Right atrium auricular region (tissue), 2 donors: ENCODE results near the gene PKP4. TPM values are rescaled to one million over a fixed set of nuclear protein-coding genes. Genes with fewer than 3 reads are reported as not detected.
"Not testable (repeated sequence)": the region's sequence is repeated elsewhere in the genome, so short reads cannot be mapped to it uniquely, and the experiment has no call there.

Experiments used
- DNase-seq: peaks from one replicate; pipeline ENCODE4 v3.0.0-alpha.2; 2019; ENCODE audit warnings: low spot score
- H3K27ac ChIP-seq, 2 donors: fragments of 200-600 bp; sonication (generic); 1 replicate in 1 of 2; 2 replicates in 1 of 2; pipeline ENCODE4 v1.5.1; 2016 to 2019
- H3K27me3 ChIP-seq, 2 donors: fragments of 200-600 bp; sonication (generic); one replicate each; pipeline versions ENCODE4 v1.5.1 to v1.6.0; 2017 to 2019
- H3K36me3 ChIP-seq: fragments of 200-600 bp; sonication (generic); one replicate; pipeline ENCODE4 v1.5.1; 2016
- H3K4me1 ChIP-seq, 2 donors: fragments of 200-600 bp; sonication (generic); one replicate each; pipeline versions ENCODE4 v1.5.1 to v1.6.0; 2017 to 2019
- H3K4me3 ChIP-seq, 2 donors: fragments of 200-600 bp; sonication (generic); 1 replicate in 1 of 2; 2 replicates in 1 of 2; pipeline ENCODE4 v1.5.1; 2017 to 2019; ENCODE audit warnings: mild to moderate bottlenecking in 1 of 2, moderate library complexity in 1 of 2
- H3K9me3 ChIP-seq, 2 donors: fragments of 200-600 bp; sonication (generic); one replicate each; pipeline ENCODE4 v1.5.1; 2019
- CTCF ChIP-seq, 2 donors: fragments of 200-600 bp; sonication (generic); IDR thresholded peaks; one replicate each; pipeline ENCODE4 v1.5.1; 2019; ENCODE audit warnings: antibody characterized with exemption in 2 of 2
- total RNA-seq, 2 donors: library from RNA; depleted of rRNA; stranded (reverse); fragments of >200 nt; gene quantifications; one replicate each; pipeline ENCODE4 v1.1.0, GENCODE V29; 2016

The PKP4 gene
- total RNA-seq, 2 donors from 2014 or later: 36.2 to 39.2 TPM

GRCh38 chr2:158464426-158465281, 7.9 kb downstream of the PKP4 start:
- Histone ChIP-seq H3K9me3 (no peaks in the 10 kb centered on the region), H3K4me3 (no peak overlapping the region), H3K36me3 (no peaks in the 10 kb centered on the region), H3K27ac (no peak overlapping the region), H3K27me3 (no peaks in the 10 kb centered on the region), H3K4me1 (peaks cover 0 to 28% of the 10 kb centered on the region in 2 donors)
- DNase-seq: no peak
- TF ChIP-seq CTCF (IDR thresholded peaks at IDR 0.05): peak; percentile 10 to 58

DNA sequence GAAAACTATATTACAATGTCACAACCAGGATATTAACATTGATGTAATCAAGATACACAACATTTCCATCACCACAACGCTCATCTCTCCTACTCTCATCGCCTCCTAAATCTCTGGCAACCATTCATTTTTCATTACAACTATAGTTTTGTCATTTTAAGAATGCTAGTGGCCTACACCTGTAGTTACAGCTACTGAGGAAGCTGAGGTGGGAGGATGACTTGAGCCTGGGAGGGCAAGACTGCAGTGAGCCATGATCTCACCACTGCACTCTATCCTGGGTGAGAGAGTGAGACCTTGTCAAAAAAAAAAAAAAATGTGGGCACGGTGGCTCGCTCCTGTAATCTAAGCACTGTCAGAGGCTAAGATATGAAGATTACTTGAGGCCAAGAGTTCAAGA, 10.5 kb downstream of the PKP4 start:
- TF ChIP-seq CTCF (IDR thresholded peaks at IDR 0.05): no peak
- Histone ChIP-seq H3K27me3 (no peaks in the 10 kb centered on the region), H3K36me3 (no peaks in the 10 kb centered on the region), H3K4me1 (peaks cover 0 to 14% of the 10 kb centered on the region in 2 donors), H3K9me3 (no peaks in the 10 kb centered on the region), H3K4me3 (no peak overlapping the region), H3K27ac (no peak overlapping the region)
- no peak for DNase-seq

DNA sequence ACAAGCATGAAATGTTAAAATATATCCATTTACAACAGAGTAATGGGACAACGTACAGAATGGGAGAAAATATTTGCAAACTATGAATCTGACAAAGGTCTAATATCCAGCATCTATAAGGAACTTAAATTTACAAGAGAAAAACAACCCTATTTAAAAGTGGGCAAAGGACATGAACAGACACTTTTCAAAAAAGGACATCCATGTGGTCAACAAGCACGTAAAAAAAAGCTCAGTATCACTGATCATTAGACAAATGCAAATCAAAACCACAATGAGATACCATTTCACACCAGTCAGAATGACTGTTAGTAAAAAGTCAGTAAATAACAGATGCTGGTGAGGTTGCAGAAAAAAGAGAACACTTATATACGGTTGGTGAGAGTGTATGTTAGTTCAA, 16.1 kb downstream of the PKP4 start:
- H3K36me3 ChIP-seq, H3K27me3 ChIP-seq, H3K4me3 ChIP-seq, H3K27ac ChIP-seq, DNase-seq, H3K9me3 ChIP-seq: not testable (repeated sequence)
- H3K4me1 ChIP-seq: peaks cover 0 to 27% of the 10 kb centered on the region in 2 donors

GRCh38 chr2:158473300-158473699, 16.5 kb downstream of the PKP4 start:
- H3K4me3 ChIP-seq, H3K9me3 ChIP-seq, H3K27me3 ChIP-seq, DNase-seq, H3K36me3 ChIP-seq, H3K27ac ChIP-seq: not testable (repeated sequence)
- H3K4me1 ChIP-seq: peaks cover 0 to 32% of the 10 kb centered on the region in 2 donors

- DNase-seq: no peak
- Histone ChIP-seq H3K27me3 (no peaks in the 10 kb centered on the region), H3K27ac (no peak overlapping the region), H3K4me3 (no peak overlapping the region), H3K4me1 (peaks cover 0 to 36% of the 10 kb centered on the region in 2 donors), H3K36me3 (no peaks in the 10 kb centered on the region), H3K9me3 (no peaks in the 10 kb centered on the region)
- no peak for TF ChIP-seq CTCF (IDR thresholded peaks at IDR 0.05)
Measured at GRCh38 chr2:158473719-158474392, 17.1 kb downstream of the PKP4 start.

DNA sequence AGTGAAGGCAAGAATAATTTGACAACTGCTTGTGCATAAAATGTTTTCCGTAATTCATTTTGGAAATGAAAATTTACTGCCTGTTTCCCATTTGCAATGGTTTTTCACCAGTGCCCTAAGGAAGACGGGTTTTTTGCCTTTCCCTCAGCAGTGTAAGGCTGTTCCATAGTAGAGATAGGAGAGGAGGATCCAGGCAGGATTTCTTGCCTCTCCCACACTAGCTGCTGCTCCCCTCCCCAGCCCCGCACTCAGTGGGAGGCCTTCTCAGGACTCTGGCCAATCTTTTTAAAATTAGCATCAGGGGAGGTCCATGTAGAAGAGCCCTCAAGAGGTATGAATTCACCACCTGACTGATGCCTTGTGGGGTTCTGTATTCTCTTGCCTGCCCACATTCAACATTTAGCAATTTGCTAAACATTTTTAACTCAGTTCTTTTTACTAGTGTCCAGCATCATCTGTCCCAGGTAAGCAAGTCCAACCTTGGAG, 17.8 kb downstream of the PKP4 start:
- H3K4me3 ChIP-seq, DNase-seq, H3K9me3 ChIP-seq, H3K36me3 ChIP-seq, H3K27ac ChIP-seq, H3K27me3 ChIP-seq: not testable (repeated sequence)
- H3K4me1 ChIP-seq: peaks cover 0 to 36% of the 10 kb centered on the region in 2 donors

DNA sequence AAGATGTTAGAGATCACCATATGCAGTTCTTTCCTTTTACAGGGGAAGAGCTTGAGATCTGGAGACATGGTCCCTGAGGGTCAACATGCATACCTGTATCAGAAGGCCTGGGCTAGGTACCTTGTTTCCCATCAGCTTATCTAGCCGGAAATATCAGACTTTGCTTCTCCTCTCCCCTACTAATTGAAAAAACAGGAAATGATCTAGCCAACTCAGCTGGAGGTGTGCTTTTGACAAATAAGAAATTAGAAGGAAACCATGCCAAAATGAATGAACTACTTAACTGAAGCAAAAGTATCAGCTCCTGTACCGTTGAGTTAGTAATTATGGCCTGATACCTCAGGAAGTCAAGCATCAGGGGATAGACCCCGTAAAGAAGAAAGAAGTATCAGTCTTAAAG, 20.4 kb downstream of the PKP4 start:
- H3K9me3 ChIP-seq: no peaks in the 10 kb centered on the region
- no peaks in the 10 kb centered on the region for H3K36me3 ChIP-seq
- peak overlapping the region in 1 of 2 donors; percentile 7 for H3K27ac ChIP-seq
- no peaks in the 10 kb centered on the region for H3K27me3 ChIP-seq
- H3K4me1 ChIP-seq: peaks cover 0 to 36% of the 10 kb centered on the region in 2 donors
- DNase-seq: no peak
- TF ChIP-seq CTCF (IDR thresholded peaks at IDR 0.05): no peak
- H3K4me3 ChIP-seq: no peak overlapping the region
